ENCODE results near the gene FOXD4L1.
A peak's percentile ranks its signal among the peaks of the same experiment; 100 is the strongest.
"Not testable (repeated sequence)": the region's sequence is repeated elsewhere in the genome, so short reads cannot be mapped to it uniquely, and the experiment has no call there.

FOXD4L1 gene

DNA sequence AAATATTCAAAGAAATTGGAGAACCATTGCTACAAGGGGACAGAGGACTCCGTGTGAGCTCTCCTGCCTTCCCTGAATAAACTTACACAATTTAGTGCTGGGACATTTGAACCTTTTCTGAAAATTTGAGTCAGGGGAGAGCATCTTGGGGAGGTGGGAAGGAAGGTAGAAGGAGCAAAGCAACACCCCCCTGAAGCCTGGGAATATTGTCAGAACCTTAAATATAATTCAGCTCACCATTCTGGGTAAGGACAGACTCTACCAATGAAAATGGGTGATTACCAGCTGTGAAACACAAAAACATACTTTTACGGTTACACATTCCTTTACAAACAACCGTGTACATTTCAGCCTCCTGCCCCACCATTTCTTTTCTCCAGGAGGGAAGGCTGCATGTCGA lies at the start of gene FOXD4L1:
FOXD4L1 (plus strand) TSS at position 301 of the 400 bp plus-strand sequence. CDS start 592 bp downstream, outside the sequence.
- TF ChIP-seq TAF1 (IDR thresholded peaks at IDR 0.05; ENCODE audit: low read depth); NFIC (IDR thresholded peaks at IDR 0.05): not testable (repeated sequence)
- TF ChIP-seq, protein P1, sequence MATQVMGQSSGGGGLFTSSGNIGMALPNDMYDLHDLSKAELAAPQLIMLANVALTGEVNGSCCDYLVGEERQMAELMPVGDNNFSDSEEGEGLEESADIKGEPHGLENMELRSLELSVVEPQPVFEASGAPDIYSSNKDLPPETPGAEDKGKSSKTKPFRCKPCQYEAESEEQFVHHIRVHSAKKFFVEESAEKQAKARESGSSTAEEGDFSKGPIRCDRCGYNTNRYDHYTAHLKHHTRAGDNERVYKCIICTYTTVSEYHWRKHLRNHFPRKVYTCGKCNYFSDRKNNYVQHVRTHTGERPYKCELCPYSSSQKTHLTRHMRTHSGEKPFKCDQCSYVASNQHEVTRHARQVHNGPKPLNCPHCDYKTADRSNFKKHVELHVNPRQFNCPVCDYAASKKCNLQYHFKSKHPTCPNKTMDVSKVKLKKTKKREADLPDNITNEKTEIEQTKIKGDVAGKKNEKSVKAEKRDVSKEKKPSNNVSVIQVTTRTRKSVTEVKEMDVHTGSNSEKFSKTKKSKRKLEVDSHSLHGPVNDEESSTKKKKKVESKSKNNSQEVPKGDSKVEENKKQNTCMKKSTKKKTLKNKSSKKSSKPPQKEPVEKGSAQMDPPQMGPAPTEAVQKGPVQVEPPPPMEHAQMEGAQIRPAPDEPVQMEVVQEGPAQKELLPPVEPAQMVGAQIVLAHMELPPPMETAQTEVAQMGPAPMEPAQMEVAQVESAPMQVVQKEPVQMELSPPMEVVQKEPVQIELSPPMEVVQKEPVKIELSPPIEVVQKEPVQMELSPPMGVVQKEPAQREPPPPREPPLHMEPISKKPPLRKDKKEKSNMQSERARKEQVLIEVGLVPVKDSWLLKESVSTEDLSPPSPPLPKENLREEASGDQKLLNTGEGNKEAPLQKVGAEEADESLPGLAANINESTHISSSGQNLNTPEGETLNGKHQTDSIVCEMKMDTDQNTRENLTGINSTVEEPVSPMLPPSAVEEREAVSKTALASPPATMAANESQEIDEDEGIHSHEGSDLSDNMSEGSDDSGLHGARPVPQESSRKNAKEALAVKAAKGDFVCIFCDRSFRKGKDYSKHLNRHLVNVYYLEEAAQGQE (IDR thresholded peaks at IDR 0.05; ENCODE audit: low read depth), result not testable (repeated sequence)

DNA sequence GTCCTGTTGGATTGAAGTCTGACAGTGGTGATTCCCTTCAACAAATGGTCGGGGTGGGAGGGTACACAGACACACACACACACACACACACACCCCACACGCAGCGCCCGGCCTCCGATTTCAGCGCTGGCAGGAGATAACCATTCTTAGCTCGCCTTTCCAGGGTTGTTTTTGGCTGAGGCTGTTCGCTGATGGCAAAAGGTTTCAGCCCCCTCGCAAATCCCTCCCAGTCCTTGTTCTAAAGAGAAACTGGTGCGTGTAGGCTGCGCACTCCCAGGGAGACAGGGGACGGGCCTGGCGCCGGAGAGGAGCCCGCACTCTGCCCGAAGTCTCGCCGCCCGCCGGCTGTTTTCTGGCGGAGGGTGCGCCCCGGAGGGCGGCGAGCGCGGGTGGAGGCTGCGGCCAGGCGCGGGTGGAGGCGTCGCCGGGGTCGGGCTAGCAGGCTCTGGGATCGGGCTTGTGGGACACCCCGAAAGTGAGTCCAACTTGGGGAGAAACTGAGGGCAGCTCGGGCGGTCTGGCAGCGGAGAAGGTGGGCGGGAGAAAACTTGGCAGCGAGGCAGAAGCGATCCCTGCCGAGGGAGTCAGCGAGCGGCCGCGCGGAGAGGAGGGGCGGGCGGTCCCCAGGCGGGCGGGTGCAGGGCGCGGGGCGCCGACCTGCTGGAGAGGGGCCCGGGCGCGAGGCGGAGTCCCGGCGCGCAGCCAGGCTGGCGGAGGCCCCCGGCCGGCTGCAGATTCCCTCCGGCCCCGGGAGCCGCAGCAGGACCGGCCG lies 42.9 kb downstream of the FOXD4L1 start:
- 0 out of 2 replicates have a peak, but pooled peaks have one; percentile 43 for TF ChIP-seq ZBTB7A (IDR thresholded peaks at IDR 0.05; ENCODE audit: low read depth)

Data from Ishikawa (cell line).